Measurements from ENCODE around the gene PTPA. TPM values are rescaled to one million over a fixed set of nuclear protein-coding genes. Genes with fewer than 3 reads are reported as not detected.

PTPA gene
- total and polyA plus RNA-seq, 2 donors (not counting 1 experiment from before 2014, with no cell fraction given) = 35.0 to 73.9 TPM

DNA sequence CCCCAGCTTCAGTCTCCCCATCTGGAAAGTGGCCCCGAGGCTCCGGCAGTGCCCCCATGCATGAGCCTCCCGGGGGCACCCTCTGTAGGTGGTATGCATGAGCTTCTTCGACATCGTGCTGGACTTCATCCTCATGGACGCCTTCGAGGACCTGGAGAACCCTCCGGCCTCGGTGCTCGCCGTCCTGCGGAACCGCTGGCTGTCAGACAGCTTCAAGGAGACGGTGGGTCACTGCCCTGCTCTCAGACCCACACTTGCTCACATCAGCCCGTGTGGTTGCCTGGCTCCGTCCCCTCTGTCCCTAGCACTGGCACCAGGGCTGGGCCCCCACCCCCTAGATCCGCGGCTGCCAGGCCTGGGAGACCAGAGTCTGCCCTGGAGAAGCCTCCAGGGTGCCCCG is 43.1 kb upstream of the PTPA start:
- no peak overlapping the region for H3K9ac ChIP-seq (ENCODE audit: low read length)
- H3K4me3 Mint-ChIP-seq = no peak overlapping the region

More for the DNA sequence above, 43.1 kb upstream of the PTPA start:
- Histone ChIP-seq H2AFZ (ENCODE audit: insufficient read depth, low read depth, low read length, poor library complexity, severe bottlenecking) (peak overlapping the region; percentile 69), H4K20me1 (ENCODE audit: control insufficient read depth, insufficient read depth, low read length, poor library complexity, severe bottlenecking) (no peaks in the 10 kb centered on the region), H3K4me2 (replicated peaks; ENCODE audit: low read depth, low read length, poor library complexity, severe bottlenecking) (peak overlapping the region; percentile 76), H3K27ac (ENCODE audit: low read length in 2 of 2) (peak overlapping the region; percentile 77 to 79), H3K9me3 (ENCODE audit: control extremely low read depth in 1 of 3, control insufficient read depth in 2 of 3, insufficient read depth in 1 of 3, low read length in 2 of 3) (no peaks in the 10 kb centered on the region), H3K36me3 (replicated peaks in 1 of 2; ENCODE audit: control extremely low read depth in 1 of 2, control insufficient read depth in 1 of 2, extremely low read depth in 1 of 2, insufficient read depth in 2 of 2, low read length in 1 of 2) (peaks cover 0 to 26% of the 10 kb centered on the region in 2 experiments), H3K79me2 (ENCODE audit: control insufficient read depth, insufficient read depth, low read length) (no peaks in the 10 kb centered on the region), H3K27me3 (replicated peaks in 1 of 4; ENCODE audit: control extremely low read depth in 1 of 4, control insufficient read depth in 3 of 4, insufficient read depth in 4 of 4, low read length in 3 of 4) (no peaks in the 10 kb centered on the region), H3K4me3 (ENCODE audit: control extremely low read depth in 1 of 5, extremely low read depth in 1 of 5, insufficient read depth in 1 of 5, low read depth in 2 of 5, low read length in 4 of 5) (no peak overlapping the region), H3K4me1 (ENCODE audit: control insufficient read depth in 2 of 2, insufficient read depth in 2 of 2, low read length in 2 of 2) (peaks cover 25 to 37% of the 10 kb centered on the region in 2 donors)
- POLR2A ChIA-PET = interaction anchor here (0.5 kb wide), 1 partner anchor 823 kb away, joined by 6 read pairs; no protein-coding TSS in a partner anchor
- DNase-seq (no peak), ATAC-seq (ENCODE audit: low read depth) (no peak)
- Mint-ChIP-seq H3K27me3 (no peaks in the 10 kb centered on the region), H3K9me3 (ENCODE audit: insufficient read depth) (no peaks in the 10 kb centered on the region), H3K4me1 (peaks cover 25% of the 10 kb centered on the region), H3K27ac (peak overlapping the region; percentile 97)
- no peak for TF ChIP-seq EZH2 (IDR thresholded peaks at IDR 0.05; ENCODE audit: borderline replicate concordance, insufficient read depth, low read depth, low read length, poor library complexity, severe bottlenecking)
- TF ChIP-seq, protein P1, sequence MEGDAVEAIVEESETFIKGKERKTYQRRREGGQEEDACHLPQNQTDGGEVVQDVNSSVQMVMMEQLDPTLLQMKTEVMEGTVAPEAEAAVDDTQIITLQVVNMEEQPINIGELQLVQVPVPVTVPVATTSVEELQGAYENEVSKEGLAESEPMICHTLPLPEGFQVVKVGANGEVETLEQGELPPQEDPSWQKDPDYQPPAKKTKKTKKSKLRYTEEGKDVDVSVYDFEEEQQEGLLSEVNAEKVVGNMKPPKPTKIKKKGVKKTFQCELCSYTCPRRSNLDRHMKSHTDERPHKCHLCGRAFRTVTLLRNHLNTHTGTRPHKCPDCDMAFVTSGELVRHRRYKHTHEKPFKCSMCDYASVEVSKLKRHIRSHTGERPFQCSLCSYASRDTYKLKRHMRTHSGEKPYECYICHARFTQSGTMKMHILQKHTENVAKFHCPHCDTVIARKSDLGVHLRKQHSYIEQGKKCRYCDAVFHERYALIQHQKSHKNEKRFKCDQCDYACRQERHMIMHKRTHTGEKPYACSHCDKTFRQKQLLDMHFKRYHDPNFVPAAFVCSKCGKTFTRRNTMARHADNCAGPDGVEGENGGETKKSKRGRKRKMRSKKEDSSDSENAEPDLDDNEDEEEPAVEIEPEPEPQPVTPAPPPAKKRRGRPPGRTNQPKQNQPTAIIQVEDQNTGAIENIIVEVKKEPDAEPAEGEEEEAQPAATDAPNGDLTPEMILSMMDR (IDR thresholded peaks at IDR 0.05) = no peak
- CTCF ChIA-PET = interaction anchor here (0.5 to 1.3 kb wide), 3 partner anchors 38 to 1950 kb away, joined by 3 read pairs; no protein-coding TSS in a partner anchor
- 89% methylated on average over 16 of the region's 19 CpGs for WGBS (ENCODE audit: insufficient coverage)
- intact Hi-C loops (cut with micrococcal nuclease) = no loop called here
